PC-3 (cell line): Measurements from ENCODE around the gene GBE1.
"Not testable (repeated sequence)": the region's sequence is repeated elsewhere in the genome, so short reads cannot be mapped to it uniquely, and the experiment has no call there.

Source experiments
- CTCF ChIP-seq: fragments of 300-600 bp; sonication (generic); conservative IDR thresholded peaks from 2 replicates; pipeline ENCODE4 v1.5.1; 2017; ENCODE audit warnings: antibody characterized with exemption, low read depth, mild to moderate bottlenecking, low read length
- EZH2 ChIP-seq: fragments of 300-600 bp; sonication (generic); IDR thresholded peaks from one replicate; pipeline ENCODE4 v1.6.1; 2017; ENCODE audit warnings: antibody characterized with exemption, mild to moderate bottlenecking, low read length; ENCODE audit not compliant: unreplicated experiment

GRCh38 chr3:81767250-81767859 lies 5.9 kb upstream of the GBE1 start:
- not testable (repeated sequence) for TF ChIP-seq CTCF, EZH2
